Epithelial cell of proximal tubule (primary cell): ENCODE data around the gene PTPRN2. TPM values are rescaled to one million over a fixed set of nuclear protein-coding genes. Genes with fewer than 3 reads are reported as not detected.

Experiments
- DNase-seq: peaks from one replicate; pipeline ENCODE4 v3.0.0-alpha.2; 2011; ENCODE audit warnings: low read depth
- H3K4me3 ChIP-seq: 2 replicates; pipeline ENCODE4 v1.5.1; 2011; ENCODE audit warnings: low read depth, mild to moderate bottlenecking, low read length
- total RNA-seq: library from RNA; depleted of rRNA; stranded (reverse); fragments of >200 nt; gene quantifications from 2 replicates; pipeline ENCODE4 v1.2.3, GENCODE V29; 2015
- TF ChIP-seq, protein P1 (sequence below): conservative IDR thresholded peaks from 2 replicates; pipeline ENCODE4 v1.5.1; 2012; ENCODE audit warnings: low read depth, mild to moderate bottlenecking, low read length

The PTPRN2 gene
- total RNA-seq, 1 donor from 2014 or later: 2.8 TPM

DNA sequence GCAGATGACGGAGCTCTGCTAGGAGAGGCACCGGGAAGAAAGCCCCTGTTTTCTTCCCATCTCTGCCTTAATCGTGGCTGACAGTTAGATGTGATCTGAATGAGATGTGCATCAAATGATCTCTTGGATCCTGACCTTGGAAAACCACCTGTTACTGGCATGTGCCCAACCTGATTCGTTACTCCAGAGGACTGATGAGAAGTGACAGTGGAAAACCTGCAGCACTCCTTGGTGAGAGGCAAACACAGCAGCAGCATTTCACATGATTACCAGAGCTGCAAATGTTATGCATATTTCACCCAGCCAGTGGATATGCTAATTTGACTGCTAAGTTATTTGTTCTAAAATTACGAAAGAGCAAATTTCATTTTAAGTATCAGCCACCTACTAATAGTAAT is 95.3 kb downstream of the PTPRN2 start:
- TF ChIP-seq, protein P1, sequence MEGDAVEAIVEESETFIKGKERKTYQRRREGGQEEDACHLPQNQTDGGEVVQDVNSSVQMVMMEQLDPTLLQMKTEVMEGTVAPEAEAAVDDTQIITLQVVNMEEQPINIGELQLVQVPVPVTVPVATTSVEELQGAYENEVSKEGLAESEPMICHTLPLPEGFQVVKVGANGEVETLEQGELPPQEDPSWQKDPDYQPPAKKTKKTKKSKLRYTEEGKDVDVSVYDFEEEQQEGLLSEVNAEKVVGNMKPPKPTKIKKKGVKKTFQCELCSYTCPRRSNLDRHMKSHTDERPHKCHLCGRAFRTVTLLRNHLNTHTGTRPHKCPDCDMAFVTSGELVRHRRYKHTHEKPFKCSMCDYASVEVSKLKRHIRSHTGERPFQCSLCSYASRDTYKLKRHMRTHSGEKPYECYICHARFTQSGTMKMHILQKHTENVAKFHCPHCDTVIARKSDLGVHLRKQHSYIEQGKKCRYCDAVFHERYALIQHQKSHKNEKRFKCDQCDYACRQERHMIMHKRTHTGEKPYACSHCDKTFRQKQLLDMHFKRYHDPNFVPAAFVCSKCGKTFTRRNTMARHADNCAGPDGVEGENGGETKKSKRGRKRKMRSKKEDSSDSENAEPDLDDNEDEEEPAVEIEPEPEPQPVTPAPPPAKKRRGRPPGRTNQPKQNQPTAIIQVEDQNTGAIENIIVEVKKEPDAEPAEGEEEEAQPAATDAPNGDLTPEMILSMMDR: no peak
- no peak overlapping the region for H3K4me3 ChIP-seq
- no peak for DNase-seq

DNA sequence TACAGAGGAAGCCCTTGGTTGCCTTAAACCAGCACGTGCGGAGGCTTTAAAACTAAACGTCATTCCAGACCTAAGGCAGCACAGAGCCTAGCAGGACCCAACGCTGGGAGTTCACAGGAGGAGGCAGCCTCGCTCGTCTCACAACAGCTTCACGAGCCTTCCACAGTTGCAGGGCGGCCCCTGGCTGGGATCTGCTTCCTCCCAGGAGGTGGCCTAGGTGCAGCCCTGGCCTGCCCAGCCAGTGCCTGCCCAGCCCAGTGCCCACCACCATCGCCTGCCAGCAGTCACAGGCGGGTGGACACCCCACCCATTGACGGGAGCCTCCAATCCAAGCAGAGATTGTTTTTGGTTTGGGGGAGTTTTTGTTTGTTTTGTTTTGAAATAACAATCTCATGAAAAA is 96.5 kb downstream of the PTPRN2 start:
- H3K4me3 ChIP-seq: no peak overlapping the region
- TF ChIP-seq, protein P1: no peak
- no peak for DNase-seq

GRCh38 chr7:158490171-158490782 is 97.3 kb downstream of the PTPRN2 start:
- H3K4me3 ChIP-seq: no peak overlapping the region
- TF ChIP-seq, protein P1: no peak
- no peak for DNase-seq

DNA sequence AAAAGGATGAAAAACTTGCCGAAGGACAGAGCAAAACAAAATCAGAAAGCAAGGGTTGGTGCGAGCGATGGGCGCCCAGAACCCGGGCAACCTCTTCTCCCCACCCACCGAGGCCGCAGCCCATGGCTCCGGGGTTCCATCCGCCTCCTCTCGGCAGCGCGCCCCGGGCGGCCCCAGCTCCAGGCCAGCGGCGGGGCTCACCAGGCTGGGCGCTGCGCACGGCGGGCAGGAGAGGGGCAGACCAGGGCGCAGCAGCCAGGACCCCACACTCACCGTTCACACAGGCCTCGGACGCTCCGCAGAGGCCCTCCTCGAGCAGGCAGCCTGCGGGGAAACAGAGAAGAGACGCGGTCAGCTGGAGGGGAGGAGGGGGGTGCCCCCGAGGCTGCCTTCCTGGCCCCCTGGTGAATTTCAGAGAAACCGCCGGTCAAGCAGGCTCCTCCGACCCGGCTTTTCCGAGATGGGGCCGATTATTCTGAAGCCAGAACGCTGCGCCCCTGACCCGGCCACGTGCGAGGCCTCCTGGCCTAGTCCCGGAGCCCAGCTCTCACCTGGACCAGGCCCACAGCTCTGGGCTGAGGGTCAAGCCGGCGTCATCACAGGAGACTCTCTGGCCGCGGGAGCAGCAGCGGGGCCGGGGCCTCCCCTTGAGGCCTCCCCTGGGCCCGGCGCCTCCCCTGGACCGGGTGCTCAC is 98.0 kb downstream of the PTPRN2 start:
- H3K4me3 ChIP-seq: no peak overlapping the region
- no peak for DNase-seq
- TF ChIP-seq, protein P1: no peak

GRCh38 chr7:158488181-158488971 is 99.2 kb downstream of the PTPRN2 start:
- H3K4me3 ChIP-seq: no peak overlapping the region
- TF ChIP-seq, protein P1: no peak
- no peak for DNase-seq

DNA sequence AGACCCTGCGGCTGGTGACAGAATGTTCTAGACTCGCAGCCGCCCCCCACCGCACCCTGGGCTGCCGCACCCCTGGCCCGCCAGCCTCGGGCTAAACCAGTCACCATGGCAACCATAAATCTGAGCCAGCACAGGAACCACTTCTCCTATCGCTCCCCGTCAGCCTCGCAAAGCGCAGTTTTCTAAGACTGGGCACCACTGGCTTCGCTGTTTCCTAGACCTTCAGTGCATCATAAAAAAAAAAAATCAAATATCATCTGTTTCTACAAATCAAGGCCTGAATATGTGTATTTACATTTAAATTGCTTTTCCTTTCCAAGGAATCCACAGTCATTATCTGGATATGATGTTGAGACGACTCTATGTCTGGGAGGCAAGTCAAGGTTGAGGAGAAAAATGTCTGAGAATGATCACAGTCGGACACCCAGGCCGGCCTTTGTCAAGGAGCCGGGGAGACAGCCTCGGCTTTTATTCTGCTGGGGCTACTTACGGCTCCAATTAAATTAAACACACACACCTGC is 99.9 kb downstream of the PTPRN2 start:
- H3K4me3 ChIP-seq: no peak overlapping the region
- TF ChIP-seq, protein P1: no peak
- DNase-seq: no peak
